Neural cell (in vitro differentiated cells): ENCODE results near the gene RAB3D. TPM values are rescaled to one million over a fixed set of nuclear protein-coding genes. Genes with fewer than 3 reads are reported as not detected.
A peak's percentile ranks its signal among the peaks of the same experiment; 100 is the strongest.

Experiments
- H2AFZ ChIP-seq: fragments of 200-600, 300-800 bp; sonication (generic), shearing (Covaris generic); 2 replicates; pipeline ENCODE4 v1.6.0; 2014; ENCODE audit warnings: low read depth, mild to moderate bottlenecking, antibody characterized with exemption, low read length, moderate library complexity
- H3F3A ChIP-seq: fragments of 200-600 bp; shearing (Covaris generic); 2 replicates; pipeline ENCODE4 v1.6.1; 2016; ENCODE audit warnings: mild to moderate bottlenecking, moderate library complexity, mixed read lengths, antibody characterized with exemption, low read length; ENCODE audit not compliant: insufficient read depth, poor library complexity, severe bottlenecking
- H3K27ac ChIP-seq: fragments of 200-600, 300-800 bp; sonication (generic), shearing (Covaris generic); 2 replicates; pipeline ENCODE4 v1.5.1; 2014; ENCODE audit warnings: mild to moderate bottlenecking, low read length, moderate library complexity
- H3K27me3 ChIP-seq: fragments of 300-800, 200-600 bp; sonication (generic), shearing (Covaris generic); 2 replicates; pipeline ENCODE4 v1.6.0; 2014; ENCODE audit warnings: mild to moderate bottlenecking, low read depth, low read length, moderate library complexity; ENCODE audit not compliant: insufficient read depth
- H3K36me3 ChIP-seq: fragments of 300-800, 200-600 bp; sonication (generic), shearing (Covaris generic); 2 replicates; pipeline ENCODE4 v1.5.1; 2014; ENCODE audit warnings: mild to moderate bottlenecking, antibody characterized with exemption, low read length, moderate library complexity; ENCODE audit not compliant: insufficient read depth
- H3K4me2 ChIP-seq: fragments of 300-800, 200-600 bp; sonication (generic), shearing (Covaris generic); 2 replicates; pipeline ENCODE4 v1.6.0; 2014; ENCODE audit warnings: mild to moderate bottlenecking, low read length
- H3K4me3 ChIP-seq: fragments of 300-800, 200-600 bp; sonication (generic), shearing (Covaris generic); 2 replicates; pipeline ENCODE4 v1.5.1; 2014; ENCODE audit warnings: mild to moderate bottlenecking, low read length, moderate library complexity
- H3K79me2 ChIP-seq: fragments of 200-600 bp; shearing (Covaris generic); replicated peaks from 2 replicates; pipeline ENCODE4 v1.6.0; 2014; ENCODE audit warnings: mild to moderate bottlenecking, low read length, moderate library complexity; ENCODE audit not compliant: insufficient read depth
- H3K9ac ChIP-seq: fragments of 300-800, 200-600 bp; sonication (generic), shearing (Covaris generic); 2 replicates; pipeline ENCODE4 v1.6.1; 2016; ENCODE audit warnings: mild to moderate bottlenecking, low read length, mixed read lengths
- H3K9me2 ChIP-seq: fragments of 200-600 bp; shearing (Covaris generic); 2 replicates; pipeline ENCODE4 v1.6.1; 2016; ENCODE audit warnings: mild to moderate bottlenecking, low read length, mixed read lengths; ENCODE audit not compliant: insufficient read depth
- H3K9me3 ChIP-seq: fragments of 200-600, 300-800 bp; sonication (generic), shearing (Covaris generic); 2 replicates; pipeline ENCODE4 v1.6.1; 2016; ENCODE audit warnings: mild to moderate bottlenecking, mixed run types, low read length, moderate library complexity, mixed read lengths
- H4K20me1 ChIP-seq: fragments of 200-600 bp; shearing (Covaris generic); 2 replicates; pipeline ENCODE4 v1.6.1; 2016; ENCODE audit warnings: mild to moderate bottlenecking, mixed run types; ENCODE audit not compliant: insufficient read depth
- EP300 ChIP-seq: fragments of 450-650 bp; conservative IDR thresholded peaks from 2 replicates; pipeline ENCODE4 v1.6.1; 2014; ENCODE audit warnings: antibody characterized with exemption, mild to moderate bottlenecking, moderate library complexity; ENCODE audit not compliant: poor library complexity, severe bottlenecking
- EZH2 ChIP-seq: fragments of 200-600, 300-800 bp; shearing (Covaris generic), sonication (generic); IDR thresholded peaks from 2 replicates; pipeline ENCODE4 v1.6.1; 2014; ENCODE audit warnings: antibody characterized with exemption, low read length, borderline replicate concordance, mild to moderate bottlenecking; ENCODE audit not compliant: insufficient read depth, poor library complexity, severe bottlenecking
- MXI1 ChIP-seq: fragments of 450-650 bp; conservative IDR thresholded peaks from 2 replicates; pipeline ENCODE4 v1.6.1; 2014; ENCODE audit warnings: antibody characterized with exemption, mild to moderate bottlenecking; ENCODE audit not compliant: poor library complexity, severe bottlenecking
- POLR2AphosphoS5 ChIP-seq: IDR thresholded peaks from 2 replicates; pipeline ENCODE4 v1.6.1; 2012
- RAD21 ChIP-seq: fragments of 450-650 bp; conservative IDR thresholded peaks from 2 replicates; pipeline ENCODE4 v1.6.1; 2014; ENCODE audit warnings: antibody characterized with exemption, mild to moderate bottlenecking, moderate library complexity
- SMC3 ChIP-seq: fragments of 450-650 bp; conservative IDR thresholded peaks from 2 replicates; pipeline ENCODE4 v1.6.1; 2014; ENCODE audit warnings: antibody characterized with exemption, mild to moderate bottlenecking, moderate library complexity; ENCODE audit not compliant: poor library complexity
- TAF1 ChIP-seq: IDR thresholded peaks from 2 replicates; pipeline ENCODE4 v1.6.1; 2012; ENCODE audit warnings: low read depth
- polyA minus RNA-seq: library from RNA; depleted of rRNA, polyadenylated mRNA; stranded (reverse); fragments of >200 nt; gene quantifications from 2 replicates; pipeline ENCODE4 v1.2.3, GENCODE V29; 2014
- polyA plus RNA-seq: library from polyadenylated mRNA; depleted of rRNA; stranded (reverse); fragments of >200 nt; gene quantifications from 2 replicates; pipeline ENCODE4 v1.2.3, GENCODE V29; 2014
- TF ChIP-seq, protein P1 (sequence below): IDR thresholded peaks from 2 replicates; pipeline ENCODE4 v1.6.1; 2012; ENCODE audit warnings: borderline replicate concordance
- TF ChIP-seq, protein P2 (sequence below): fragments of 450-650 bp; IDR thresholded peaks from 2 replicates; pipeline ENCODE4 v1.5.1; 2014; ENCODE audit warnings: antibody characterized with exemption, mild to moderate bottlenecking, moderate library complexity; ENCODE audit not compliant: poor library complexity, severe bottlenecking

RAB3D gene, protein sequence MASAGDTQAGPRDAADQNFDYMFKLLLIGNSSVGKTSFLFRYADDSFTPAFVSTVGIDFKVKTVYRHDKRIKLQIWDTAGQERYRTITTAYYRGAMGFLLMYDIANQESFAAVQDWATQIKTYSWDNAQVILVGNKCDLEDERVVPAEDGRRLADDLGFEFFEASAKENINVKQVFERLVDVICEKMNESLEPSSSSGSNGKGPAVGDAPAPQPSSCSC
- polyA plus RNA-seq = 16.7 and 19.3 TPM in 2 replicates
- polyA minus RNA-seq = 38.0 and 38.3 TPM in 2 replicates

DNA sequence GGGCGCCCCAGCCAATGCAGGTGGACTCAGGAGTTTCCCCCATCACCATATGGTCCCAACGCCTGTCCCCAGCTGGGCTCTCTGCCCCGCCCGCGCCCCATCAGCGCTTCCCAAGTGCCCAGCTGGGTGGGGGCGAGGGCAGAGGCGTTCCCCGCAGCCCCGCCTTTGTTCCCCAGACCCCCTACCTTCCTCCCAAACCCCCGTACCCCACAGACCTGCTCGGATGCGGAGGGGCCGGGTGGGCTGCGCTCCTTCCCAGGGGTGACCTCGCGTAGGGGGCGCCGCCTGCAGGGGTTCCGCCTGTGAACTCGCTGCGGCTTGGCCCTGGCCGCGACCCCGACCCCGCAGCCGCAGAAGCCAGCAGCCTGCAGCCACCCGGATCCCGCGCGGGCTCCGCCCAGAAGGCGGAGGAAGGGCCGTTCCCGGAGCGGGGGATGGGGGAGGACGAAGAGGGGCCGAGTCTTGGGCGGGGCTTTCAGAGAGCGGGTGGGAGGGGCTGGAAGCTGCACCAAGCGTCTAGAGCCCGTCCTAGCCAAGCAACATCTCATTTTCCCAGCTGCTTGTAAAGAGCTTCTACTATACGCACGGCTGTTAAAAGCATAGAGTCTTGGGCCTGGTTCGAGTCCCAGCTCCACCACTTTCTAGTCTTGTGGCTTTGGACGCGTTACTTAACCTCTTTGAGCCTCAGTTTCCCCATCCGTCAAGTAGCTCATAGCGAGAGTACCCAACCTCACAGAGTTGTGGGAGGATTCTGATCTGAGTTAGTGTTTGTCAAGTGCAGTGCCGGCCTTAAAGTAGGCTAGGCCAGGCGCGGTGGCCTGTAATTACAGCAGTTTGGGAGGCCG is at the start of gene RAB3D:
Gene RAB3D, minus strand, starts transcription at position 404 of the 845 bp plus-strand sequence. CDS start 2,258 bp downstream, outside the sequence.
- Histone ChIP-seq H3K9me2 (no peaks in the 10 kb centered on the region), H3K9me3 (peaks cover 4% of the 10 kb centered on the region), H3K36me3 (peaks cover 14% of the 10 kb centered on the region), H4K20me1 (no peaks in the 10 kb centered on the region), H3K9ac (peak within 1 kb of the TSS; percentile 90), H3K4me2 (peak within 1 kb of the TSS; percentile 78), H3F3A (no peaks in the 10 kb centered on the region), H3K4me3 (peak within 1 kb of the TSS; percentile 96), H2AFZ (peak within 1 kb of the TSS; percentile 59), H3K79me2 (peaks cover 19% of the 10 kb centered on the region), H3K27me3 (no peaks in the 10 kb centered on the region), H3K27ac (peak within 1 kb of the TSS; percentile 54)
- peak; percentile 26 for TF ChIP-seq EP300
- TF ChIP-seq, protein P1, sequence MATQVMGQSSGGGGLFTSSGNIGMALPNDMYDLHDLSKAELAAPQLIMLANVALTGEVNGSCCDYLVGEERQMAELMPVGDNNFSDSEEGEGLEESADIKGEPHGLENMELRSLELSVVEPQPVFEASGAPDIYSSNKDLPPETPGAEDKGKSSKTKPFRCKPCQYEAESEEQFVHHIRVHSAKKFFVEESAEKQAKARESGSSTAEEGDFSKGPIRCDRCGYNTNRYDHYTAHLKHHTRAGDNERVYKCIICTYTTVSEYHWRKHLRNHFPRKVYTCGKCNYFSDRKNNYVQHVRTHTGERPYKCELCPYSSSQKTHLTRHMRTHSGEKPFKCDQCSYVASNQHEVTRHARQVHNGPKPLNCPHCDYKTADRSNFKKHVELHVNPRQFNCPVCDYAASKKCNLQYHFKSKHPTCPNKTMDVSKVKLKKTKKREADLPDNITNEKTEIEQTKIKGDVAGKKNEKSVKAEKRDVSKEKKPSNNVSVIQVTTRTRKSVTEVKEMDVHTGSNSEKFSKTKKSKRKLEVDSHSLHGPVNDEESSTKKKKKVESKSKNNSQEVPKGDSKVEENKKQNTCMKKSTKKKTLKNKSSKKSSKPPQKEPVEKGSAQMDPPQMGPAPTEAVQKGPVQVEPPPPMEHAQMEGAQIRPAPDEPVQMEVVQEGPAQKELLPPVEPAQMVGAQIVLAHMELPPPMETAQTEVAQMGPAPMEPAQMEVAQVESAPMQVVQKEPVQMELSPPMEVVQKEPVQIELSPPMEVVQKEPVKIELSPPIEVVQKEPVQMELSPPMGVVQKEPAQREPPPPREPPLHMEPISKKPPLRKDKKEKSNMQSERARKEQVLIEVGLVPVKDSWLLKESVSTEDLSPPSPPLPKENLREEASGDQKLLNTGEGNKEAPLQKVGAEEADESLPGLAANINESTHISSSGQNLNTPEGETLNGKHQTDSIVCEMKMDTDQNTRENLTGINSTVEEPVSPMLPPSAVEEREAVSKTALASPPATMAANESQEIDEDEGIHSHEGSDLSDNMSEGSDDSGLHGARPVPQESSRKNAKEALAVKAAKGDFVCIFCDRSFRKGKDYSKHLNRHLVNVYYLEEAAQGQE = peak; percentile 57
- TF ChIP-seq RAD21 = peak; percentile 46
- TF ChIP-seq SMC3 = peak; percentile 54
- no peak for TF ChIP-seq TAF1
- TF ChIP-seq POLR2AphosphoS5 = peak; percentile 85
- TF ChIP-seq MXI1 = no peak
- TF ChIP-seq EZH2 = no peak
- TF ChIP-seq, protein P2, sequence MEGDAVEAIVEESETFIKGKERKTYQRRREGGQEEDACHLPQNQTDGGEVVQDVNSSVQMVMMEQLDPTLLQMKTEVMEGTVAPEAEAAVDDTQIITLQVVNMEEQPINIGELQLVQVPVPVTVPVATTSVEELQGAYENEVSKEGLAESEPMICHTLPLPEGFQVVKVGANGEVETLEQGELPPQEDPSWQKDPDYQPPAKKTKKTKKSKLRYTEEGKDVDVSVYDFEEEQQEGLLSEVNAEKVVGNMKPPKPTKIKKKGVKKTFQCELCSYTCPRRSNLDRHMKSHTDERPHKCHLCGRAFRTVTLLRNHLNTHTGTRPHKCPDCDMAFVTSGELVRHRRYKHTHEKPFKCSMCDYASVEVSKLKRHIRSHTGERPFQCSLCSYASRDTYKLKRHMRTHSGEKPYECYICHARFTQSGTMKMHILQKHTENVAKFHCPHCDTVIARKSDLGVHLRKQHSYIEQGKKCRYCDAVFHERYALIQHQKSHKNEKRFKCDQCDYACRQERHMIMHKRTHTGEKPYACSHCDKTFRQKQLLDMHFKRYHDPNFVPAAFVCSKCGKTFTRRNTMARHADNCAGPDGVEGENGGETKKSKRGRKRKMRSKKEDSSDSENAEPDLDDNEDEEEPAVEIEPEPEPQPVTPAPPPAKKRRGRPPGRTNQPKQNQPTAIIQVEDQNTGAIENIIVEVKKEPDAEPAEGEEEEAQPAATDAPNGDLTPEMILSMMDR = no peak

DNA sequence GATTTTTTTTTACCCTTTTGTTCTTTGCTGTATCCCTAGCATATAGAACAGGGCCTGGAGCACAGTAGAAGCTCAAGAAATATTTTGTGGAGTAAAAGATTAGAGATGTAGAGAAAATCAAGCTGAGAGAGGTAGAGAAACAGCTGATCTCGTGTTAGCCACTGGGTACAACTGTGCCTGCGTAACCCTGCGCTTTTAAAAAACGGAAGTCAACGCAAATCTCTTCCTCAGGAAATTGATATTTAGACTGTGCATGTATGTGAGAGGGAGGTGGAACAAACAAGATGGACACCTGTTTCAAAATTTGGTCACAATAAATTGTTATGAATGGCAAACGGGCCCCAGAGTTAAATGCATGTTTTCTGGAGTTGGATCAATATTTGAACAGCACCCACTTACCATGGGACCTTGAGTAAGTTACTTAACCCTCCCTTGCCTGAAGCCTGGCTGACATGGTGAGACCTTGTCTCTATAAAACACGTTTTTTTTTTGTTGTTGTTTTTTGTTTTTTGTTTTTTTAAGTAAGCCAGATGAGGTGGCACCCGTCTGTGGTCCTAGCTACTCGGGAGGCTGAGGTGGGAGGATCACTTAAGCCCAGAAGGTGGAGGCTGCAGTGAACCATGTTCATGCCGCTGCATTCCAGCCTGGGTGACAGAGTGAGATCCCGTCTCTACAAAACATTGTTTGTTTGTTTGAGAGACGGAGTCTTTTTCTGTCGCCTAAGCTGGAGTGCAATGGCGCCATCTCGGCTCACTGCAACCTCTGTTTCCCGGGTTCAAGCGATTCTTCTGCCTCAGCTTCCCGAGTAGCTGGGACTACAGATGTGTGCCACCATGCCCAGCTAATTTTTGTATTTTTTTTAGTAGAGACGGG is 47.9 kb upstream of the RAB3D start:
- H3K9me2 ChIP-seq = no peaks in the 10 kb centered on the region
- H3K9me3 ChIP-seq = no peaks in the 10 kb centered on the region
- H3K27me3 ChIP-seq = peaks cover 19% of the 10 kb centered on the region

More for the DNA sequence above, 47.9 kb upstream of the RAB3D start:
- no peak overlapping the region for H2AFZ ChIP-seq
- H3K36me3 ChIP-seq = no peaks in the 10 kb centered on the region
- no peak overlapping the region for H3K27ac ChIP-seq
- H3K79me2 ChIP-seq = no peaks in the 10 kb centered on the region
- H3K4me2 ChIP-seq = no peak overlapping the region
- no peak overlapping the region for H3K9ac ChIP-seq
- no peaks in the 10 kb centered on the region for H4K20me1 ChIP-seq
- TF ChIP-seq RAD21 (no peak), SMC3 (no peak)
- no peaks in the 10 kb centered on the region for H3F3A ChIP-seq
- H3K4me3 ChIP-seq = no peak overlapping the region
